Astrocyte of the cerebellum (primary cell): ENCODE measurements around the gene UBE2O.
"Not testable (repeated sequence)": the region's sequence is repeated elsewhere in the genome, so short reads cannot be mapped to it uniquely, and the experiment has no call there.

Source experiments
- DNase-seq: peaks from one replicate; pipeline ENCODE4 v3.0.0-alpha.2; 2011; ENCODE audit warnings: low read depth
- H3K4me3 ChIP-seq: 2 replicates; pipeline ENCODE4 v1.5.1; 2011; ENCODE audit warnings: mild to moderate bottlenecking, low read depth, low read length, moderate library complexity
- CTCF ChIP-seq: IDR thresholded peaks from 2 replicates; pipeline ENCODE4 v1.5.1; 2012; ENCODE audit warnings: low read length, low read depth, moderate library complexity, mild to moderate bottlenecking; ENCODE audit errors: missing control alignments
- in situ Hi-C: cut with HindIII; loops from 2 replicates; pipeline ENCODE4 v1.10.0; 2017; ENCODE audit warnings: low sequenced_read_pairs

The UBE2O gene

GRCh38 chr17:76350463-76350862 is 102.5 kb downstream of the UBE2O start:
- in situ Hi-C loops: no loop called here
- H3K4me3 ChIP-seq: no peak overlapping the region
- TF ChIP-seq CTCF: no peak
- no peak for DNase-seq

- DNase-seq, H3K4me3 ChIP-seq, in situ Hi-C loops: not testable (repeated sequence)
Measured at GRCh38 chr17:76346936-76347335, 106.0 kb downstream of the UBE2O start.

GRCh38 chr17:76345377-76345974 is 107.5 kb downstream of the UBE2O start:
- H3K4me3 ChIP-seq: no peak overlapping the region
- TF ChIP-seq CTCF: no peak
- no peak for DNase-seq
- in situ Hi-C loops: no loop called here

GRCh38 chr17:76343106-76343505 is 109.8 kb downstream of the UBE2O start:
- in situ Hi-C loops: no loop called here

GRCh38 chr17:76341301-76341700 is 111.7 kb downstream of the UBE2O start:
- H3K4me3 ChIP-seq: no peak overlapping the region
- no peak for DNase-seq
- in situ Hi-C loops: no loop called here
- no peak for TF ChIP-seq CTCF

More at GRCh38 chr17:76343106-76343505, 109.8 kb downstream of the UBE2O start:
- no peak for TF ChIP-seq CTCF
- DNase-seq: no peak
- H3K4me3 ChIP-seq: no peak overlapping the region
